GM21515 (cell line): ENCODE results near the gene SLC38A5.
"Not testable (repeated sequence)": the region's sequence is repeated elsewhere in the genome, so short reads cannot be mapped to it uniquely, and the experiment has no call there.

Source experiments
- ATAC-seq: cut with Tn5 transposase; IDR thresholded peaks from one replicate; pipeline ENCODE4 v1.9.1; 2021; ENCODE audit not compliant: unreplicated experiment

Gene SLC38A5

GRCh38 chrX:48470110-48470832 lies at the start of gene SLC38A5:
TSS of gene SLC38A5 (minus strand) at chrX:48470260. CDS start at chrX:48467924, 2,336 bp downstream.
- ATAC-seq: no peak

- ATAC-seq: not testable (repeated sequence)
Observed at GRCh38 chrX:48519481-48519880, 49.4 kb upstream of the SLC38A5 start.

GRCh38 chrX:48516987-48517386 lies 46.9 kb upstream of the SLC38A5 start:
- no peak for ATAC-seq

GRCh38 chrX:48516285-48516684 lies 46.2 kb upstream of the SLC38A5 start:
- ATAC-seq: no peak

GRCh38 chrX:48515842-48516241 lies 45.8 kb upstream of the SLC38A5 start:
- no peak for ATAC-seq

GRCh38 chrX:48514868-48515460 lies 44.9 kb upstream of the SLC38A5 start:
- no peak for ATAC-seq

- ATAC-seq: no peak
Observed at GRCh38 chrX:48514126-48514806, 44.2 kb upstream of the SLC38A5 start.

- ATAC-seq: no peak
Observed at GRCh38 chrX:48513670-48514069, 43.6 kb upstream of the SLC38A5 start.

GRCh38 chrX:48512371-48512935 lies 42.4 kb upstream of the SLC38A5 start:
- ATAC-seq: no peak

GRCh38 chrX:48511560-48511959 lies 41.5 kb upstream of the SLC38A5 start:
- no peak for ATAC-seq

- no peak for ATAC-seq
Observed at GRCh38 chrX:48509619-48510018, 39.6 kb upstream of the SLC38A5 start.

- ATAC-seq: peak; percentile 8
Observed at GRCh38 chrX:48509245-48509590, 39.2 kb upstream of the SLC38A5 start.

GRCh38 chrX:48508400-48509244 lies 38.6 kb upstream of the SLC38A5 start, which contains the start of gene PORCN:
TSS of gene PORCN (plus strand) at chrX:48508992. CDS start at chrX:48509821, 829 bp downstream.
- ATAC-seq: peak; percentile 83

- no peak for ATAC-seq
Observed at GRCh38 chrX:48507246-48507645, 37.2 kb upstream of the SLC38A5 start.

GRCh38 chrX:48505481-48505880 lies 35.4 kb upstream of the SLC38A5 start:
- no peak for ATAC-seq

GRCh38 chrX:48504261-48504660 lies 34.2 kb upstream of the SLC38A5 start:
- no peak for ATAC-seq

GRCh38 chrX:48498374-48498809 lies 28.3 kb upstream of the SLC38A5 start:
- no peak for ATAC-seq

GRCh38 chrX:48497871-48498270 lies 27.8 kb upstream of the SLC38A5 start:
- no peak for ATAC-seq

- ATAC-seq: no peak
Observed at GRCh38 chrX:48496660-48497059, 26.6 kb upstream of the SLC38A5 start.

GRCh38 chrX:48493890-48494364 lies 23.9 kb upstream of the SLC38A5 start:
- ATAC-seq: no peak
